Liver (tissue), 9 donors: ENCODE measurements around the gene ADAMTS6. TPM values are rescaled to one million over a fixed set of nuclear protein-coding genes. Genes with fewer than 3 reads are reported as not detected.

ENCODE experiments used
- DNase-seq: peaks from one replicate; pipeline ENCODE4 v3.0.0-alpha.2; 2017; ENCODE audit warnings: low spot score
- H3K27ac ChIP-seq, 2 donors: one replicate each; pipeline ENCODE4 v1.7.0; 2013; ENCODE audit warnings: inconsistent platforms in 2 of 2, low read length in 2 of 2, control low read depth in 1 of 2, low read depth in 1 of 2, mild to moderate bottlenecking in 1 of 2
- H3K27me3 ChIP-seq, 4 donors: one replicate each; pipeline versions ENCODE4 v1.6.1 to v1.7.0; 2013; ENCODE audit warnings: low read length in 3 of 4, inconsistent platforms in 1 of 4, mild to moderate bottlenecking in 1 of 4, moderate library complexity in 1 of 4; ENCODE audit not compliant: control insufficient read depth in 4 of 4, insufficient read depth in 4 of 4
- H3K36me3 ChIP-seq, 4 donors: one replicate each; pipeline versions ENCODE4 v1.6.1 to v1.7.0; 2013; ENCODE audit warnings: low read length in 3 of 4, mild to moderate bottlenecking in 3 of 4, low read depth in 1 of 4, moderate library complexity in 1 of 4; ENCODE audit not compliant: control insufficient read depth in 4 of 4, insufficient read depth in 3 of 4
- H3K4me1 ChIP-seq, 4 donors: one replicate each; pipeline versions ENCODE4 v1.6.1 to v1.7.0; 2013; ENCODE audit warnings: low read length in 3 of 4, mild to moderate bottlenecking in 3 of 4, moderate library complexity in 1 of 4; ENCODE audit not compliant: control insufficient read depth in 4 of 4, insufficient read depth in 4 of 4
- H3K4me3 ChIP-seq, 3 donors: one replicate each; pipeline versions ENCODE4 v1.6.1 to v1.7.0; 2013; ENCODE audit warnings: low read length in 3 of 3, control low read depth in 1 of 3, low read depth in 1 of 3, mild to moderate bottlenecking in 1 of 3
- H3K9ac ChIP-seq, 2 donors: one replicate each; pipeline ENCODE4 v1.7.0; 2013; ENCODE audit warnings: low read length in 2 of 2, mild to moderate bottlenecking in 2 of 2, moderate library complexity in 2 of 2, control low read depth in 1 of 2, low read depth in 1 of 2
- H3K9me3 ChIP-seq, 4 donors: one replicate each; pipeline versions ENCODE4 v1.6.1 to v1.7.0; 2013; ENCODE audit warnings: low read length in 3 of 4; ENCODE audit not compliant: control insufficient read depth in 4 of 4
- ATF3 ChIP-seq: IDR thresholded peaks from 2 replicates; pipeline ENCODE4 v1.6.1; 2016; ENCODE audit warnings: antibody characterized with exemption
- CTCF ChIP-seq: fragments of 150-350 bp; IDR thresholded peaks from 2 replicates; pipeline ENCODE4 v1.5.1; 2017; ENCODE audit warnings: improper control_type of control experiment, low read depth, low read length; ENCODE audit not compliant: missing input control
- EGR1 ChIP-seq, 2 donors: IDR thresholded peaks; 2 replicates each; pipeline ENCODE4 v1.6.1; 2016 to 2018; ENCODE audit warnings: antibody characterized with exemption in 2 of 2, low read depth in 2 of 2
- FOXA1 ChIP-seq: IDR thresholded peaks from 2 replicates; pipeline ENCODE4 v1.6.1; 2016; ENCODE audit warnings: antibody characterized with exemption
- FOXA2 ChIP-seq: IDR thresholded peaks from 2 replicates; pipeline ENCODE4 v1.6.1; 2016; ENCODE audit warnings: antibody characterized with exemption
- GABPA ChIP-seq, 2 donors: IDR thresholded peaks in 1 of 2; conservative IDR thresholded peaks in 1 of 2; 2 replicates each; pipeline ENCODE4 v1.6.1; 2016; ENCODE audit warnings: antibody characterized with exemption in 2 of 2, mild to moderate bottlenecking in 1 of 2, moderate library complexity in 1 of 2
- HNF4A ChIP-seq, 2 donors: conservative IDR thresholded peaks; 2 replicates each; pipeline ENCODE4 v1.6.1; 2016; ENCODE audit warnings: antibody characterized with exemption in 2 of 2, mild to moderate bottlenecking in 2 of 2
- HNF4G ChIP-seq: IDR thresholded peaks from 2 replicates; pipeline ENCODE4 v1.6.1; 2016; ENCODE audit warnings: antibody characterized with exemption
- JUND ChIP-seq, 2 donors: IDR thresholded peaks; 2 replicates each; pipeline ENCODE4 v1.6.1; 2016; ENCODE audit warnings: antibody characterized with exemption in 2 of 2
- MAX ChIP-seq: IDR thresholded peaks from 2 replicates; pipeline ENCODE4 v1.6.1; 2016; ENCODE audit warnings: antibody characterized with exemption
- NR2F2 ChIP-seq: IDR thresholded peaks from 2 replicates; pipeline ENCODE4 v1.6.1; 2016; ENCODE audit warnings: antibody characterized with exemption
- RAD21 ChIP-seq, 2 donors: IDR thresholded peaks; 2 replicates each; pipeline ENCODE4 v1.6.1; 2016; ENCODE audit warnings: antibody characterized with exemption in 2 of 2, mild to moderate bottlenecking in 2 of 2
- REST ChIP-seq: IDR thresholded peaks from 2 replicates; pipeline ENCODE4 v1.6.1; 2016; ENCODE audit warnings: antibody characterized with exemption, mild to moderate bottlenecking
- RXRA ChIP-seq, 2 donors: IDR thresholded peaks; 2 replicates each; pipeline ENCODE4 v1.6.1; 2017 to 2018; ENCODE audit warnings: antibody characterized with exemption in 2 of 2, mild to moderate bottlenecking in 1 of 2
- SP1 ChIP-seq: IDR thresholded peaks from 2 replicates; pipeline ENCODE4 v1.6.1; 2018; ENCODE audit warnings: antibody characterized with exemption, mild to moderate bottlenecking
- TAF1 ChIP-seq: conservative IDR thresholded peaks from 2 replicates; pipeline ENCODE4 v1.6.1; 2016; ENCODE audit warnings: antibody characterized with exemption, mild to moderate bottlenecking
- YY1 ChIP-seq: IDR thresholded peaks from 2 replicates; pipeline ENCODE4 v1.6.1; 2016; ENCODE audit warnings: antibody characterized with exemption, mild to moderate bottlenecking
- ZBTB33 ChIP-seq: IDR thresholded peaks from 2 replicates; pipeline ENCODE4 v1.6.1; 2016; ENCODE audit warnings: antibody characterized with exemption
- WGBS: extraction: QIAGEN DNeasy Blood & Tissue Kit; methylation state at CpG from one replicate; pipeline ENCODE4 v1.1.7; 2013; 5-methylcytosine and 5-hydroxymethylcytosine counted together
- polyA plus RNA-seq, 2 donors: library from polyadenylated mRNA; stranded (reverse) in 1 of 2; unstranded in 1 of 2; fragments of 200-250 nt in 1 of 2; fragments of >200 nt in 1 of 2; fragmentation: Nextera tagmentation in 1 of 2; extraction: Ambion mirVana in 1 of 2; gene quantifications; one replicate each; pipeline versions ENCODE4 v1.2.1 to v1.2.3, GENCODE V29; 2013 to 2015
- total RNA-seq, 2 donors: library from RNA; depleted of rRNA; stranded (reverse); fragments of >200 nt; gene quantifications; one replicate each; pipeline ENCODE4 v1.2.3, GENCODE V29; 2014
- donor health status: healthy.
- donor health status: healthy.
- donor health status: healthy.
- donor health status: healthy.
- donor health status: healthy.

The ADAMTS6 gene
- total and polyA plus RNA-seq, 4 donors = 0.06 to 2.0 (median 0.59) TPM

GRCh38 chr5:65127161-65127901, 354.4 kb downstream of the ADAMTS6 start:
- H3K27me3 ChIP-seq = no peaks in the 10 kb centered on the region
- no peak overlapping the region for H3K9ac ChIP-seq
- TF ChIP-seq GABPA (IDR thresholded peaks at IDR 0.05 in 1 of 2, conservative IDR thresholded peaks at IDR 0.05 in 1 of 2) (no peak), YY1 (no peak), REST (no peak), RXRA (IDR thresholded peaks at IDR 0.05) (no peak), FOXA2 (no peak), HNF4G (no peak), FOXA1 (no peak), EGR1 (IDR thresholded peaks at IDR 0.05; ENCODE audit: low read depth in 2 of 2) (no peak), NR2F2 (no peak), ZBTB33 (no peak), HNF4A (conservative IDR thresholded peaks at IDR 0.05) (no peak), ATF3 (no peak), SP1 (no peak), RAD21 (IDR thresholded peaks at IDR 0.05) (no peak), CTCF (no peak), JUND (IDR thresholded peaks at IDR 0.05) (no peak), MAX (no peak), TAF1 (no peak)
- no peaks in the 10 kb centered on the region for H3K4me1 ChIP-seq
- WGBS = 80% methylated on average over 10 of the region's 10 CpGs
- no peaks in the 10 kb centered on the region for H3K9me3 ChIP-seq
- DNase-seq = no peak
- no peaks in the 10 kb centered on the region for H3K36me3 ChIP-seq
- H3K27ac ChIP-seq = no peak overlapping the region
- no peak overlapping the region for H3K4me3 ChIP-seq
